HepG2 (cell line): ENCODE data around the gene MAMSTR. TPM values are rescaled to one million over a fixed set of nuclear protein-coding genes. Genes with fewer than 3 reads are reported as not detected.

Experiments used
- ATAC-seq: fragments of 200-7000 bp; cut with Tn5 transposase; 3 replicates; pipeline ENCODE4 v1.9.1; 2020; ENCODE audit warnings: mild to moderate bottlenecking, moderate library complexity
- BruUV-seq: library from RNA; stranded (reverse); fragments of 400-500 nt; replicated peaks from 2 replicates; lab custom pipeline; 2021; lab: Mats Ljungman, UMichigan
- CTCF ChIA-PET: fragments of 300-600 bp; formaldehyde crosslinking; extraction: SDS; loops from one replicate; lab custom pipeline; 2021; ENCODE audit warnings: low total read pairs, inconsistent platforms, low intra/inter-chr PET ratio; lab: Yijun Ruan, JAX
- POLR2A ChIA-PET: fragments of 350-600 bp; sonication (Branson Sonifier 250); formaldehyde crosslinking; loops from one replicate; lab custom pipeline; 2020; ENCODE audit warnings: antibody characterized with exemption, inconsistent platforms; lab: Yijun Ruan, JAX
- DNase-seq: peaks from one replicate; pipeline ENCODE4 v3.0.0-alpha.2; 2015; ENCODE audit warnings: low spot score
- FAIRE-seq: peaks from 3 replicates; lab custom pipeline; 2011; peaks lifted over from hg19 to GRCh38; lab: Jason Lieb, UNC
- H2AFZ ChIP-seq: one replicate; pipeline ENCODE4 v1.6.1; 2011; ENCODE audit warnings: low read length, inconsistent platforms
- H3K27ac ChIP-seq: fragments of 300-600 bp; 3 replicates; pipeline ENCODE4 v1.8.0; 2011; ENCODE audit warnings: mixed run types, mild to moderate bottlenecking, mixed read lengths, low read length, inconsistent platforms; ENCODE audit not compliant: insufficient read depth; ENCODE audit errors: extremely low read length
- H3K27me3 ChIP-seq, 2 experiments: fragments of 200-600 bp in 1 of 2; 2 replicates in 1 of 2; 3 replicates in 1 of 2; pipeline versions ENCODE4 v1.6.0 to v1.8.0; 2011; ENCODE audit warnings: low read length in 2 of 2, mild to moderate bottlenecking in 2 of 2, moderate library complexity in 2 of 2, inconsistent platforms in 1 of 2; ENCODE audit not compliant: insufficient read depth in 2 of 2, control insufficient read depth in 1 of 2
- H3K36me3 ChIP-seq, 2 experiments: fragments of 200-600 bp in 1 of 2; replicated peaks in 1 of 2; 2 replicates in 1 of 2; 3 replicates in 1 of 2; pipeline versions ENCODE4 v1.5.1 to v1.8.0; 2011; ENCODE audit warnings: low read length in 2 of 2, inconsistent platforms in 1 of 2; ENCODE audit not compliant: insufficient read depth in 2 of 2, control insufficient read depth in 1 of 2
- H3K4me1 ChIP-seq: 2 replicates; pipeline ENCODE4 v1.5.1; 2012; ENCODE audit warnings: low read length, inconsistent platforms; ENCODE audit not compliant: insufficient read depth
- H3K4me2 ChIP-seq: 2 replicates; pipeline ENCODE4 v1.6.0; 2011; ENCODE audit warnings: low read depth, low read length, inconsistent platforms
- H3K4me3 ChIP-seq, 3 experiments: fragments of 200-600 bp in 1 of 3; sonication (generic), shearing (Covaris generic) in 1 of 3; replicated peaks in 1 of 3; 2 replicates each; pipeline ENCODE4 v1.5.1; 2011 to 2016; ENCODE audit warnings: low read length in 3 of 3, inconsistent platforms in 2 of 3, low read depth in 2 of 3, mild to moderate bottlenecking in 2 of 3, control low read depth in 1 of 3, mixed read lengths in 1 of 3; ENCODE audit not compliant: insufficient read depth in 1 of 3
- H3K79me2 ChIP-seq: one replicate; pipeline ENCODE4 v1.6.1; 2011; ENCODE audit warnings: low read length, inconsistent platforms; ENCODE audit not compliant: insufficient read depth
- H3K9ac ChIP-seq: 2 replicates; pipeline ENCODE4 v1.6.0; 2011; ENCODE audit warnings: mild to moderate bottlenecking, low read depth, low read length, inconsistent platforms; ENCODE audit not compliant: insufficient read depth
- H3K9me3 ChIP-seq: 2 replicates; pipeline ENCODE4 v1.5.1; 2012; ENCODE audit warnings: mild to moderate bottlenecking, low read length
- H4K20me1 ChIP-seq: 2 replicates; pipeline ENCODE4 v1.6.0; 2011; ENCODE audit warnings: inconsistent platforms, mild to moderate bottlenecking, low read length, moderate library complexity; ENCODE audit not compliant: insufficient read depth
- BCL6 ChIP-seq: IDR thresholded peaks from 2 replicates; pipeline ENCODE4 v1.6.1; 2016; ENCODE audit warnings: missing genetic modification reagents, missing compliant biosample characterization
- CAMTA2 ChIP-seq: sonication (generic); formaldehyde crosslinking; IDR thresholded peaks from 2 replicates; pipeline ENCODE4 v1.4.0; 2020; ENCODE audit warnings: mild to moderate bottlenecking, missing genetic modification reagents, borderline replicate concordance
- CEBPG ChIP-seq: IDR thresholded peaks from 2 replicates; pipeline ENCODE4 v1.6.1; 2016
- DR1 ChIP-seq: sonication (generic); formaldehyde crosslinking; IDR thresholded peaks from 2 replicates; pipeline ENCODE4 v1.8.0; 2021; ENCODE audit warnings: mild to moderate bottlenecking, missing genetic modification reagents, inconsistent platforms
- FOXC1 ChIP-seq: sonication (generic); formaldehyde crosslinking; IDR thresholded peaks from 2 replicates; pipeline ENCODE4 v1.8.0; 2022; ENCODE audit warnings: mild to moderate bottlenecking, missing genetic modification reagents, borderline replicate concordance
- GMEB1 ChIP-seq: sonication (generic); formaldehyde crosslinking; IDR thresholded peaks from 2 replicates; pipeline ENCODE4 v1.5.1; 2020; ENCODE audit warnings: missing genetic modification reagents, mild to moderate bottlenecking, borderline replicate concordance
- HDAC6 ChIP-seq: fragments of 200-600 bp; sonication (generic); IDR thresholded peaks from 2 replicates; pipeline ENCODE4 v1.7.0; 2017; ENCODE audit warnings: mild to moderate bottlenecking, antibody characterized with exemption, low read length, low read depth
- MLLT10 ChIP-seq: sonication (generic); formaldehyde crosslinking; IDR thresholded peaks from 2 replicates; pipeline ENCODE4 v1.4.0; 2020; ENCODE audit warnings: missing genetic modification reagents
- THAP11 ChIP-seq: IDR thresholded peaks from 2 replicates; pipeline ENCODE4 v1.6.1; 2016; ENCODE audit warnings: missing biosample characterization, missing genetic modification reagents
- ZNF317 ChIP-seq: sonication (generic); formaldehyde crosslinking; IDR thresholded peaks from 2 replicates; pipeline ENCODE4 v1.5.0; 2020; ENCODE audit warnings: mild to moderate bottlenecking, missing genetic modification reagents
- ZNF34 ChIP-seq: sonication (generic); formaldehyde crosslinking; IDR thresholded peaks from 2 replicates; pipeline ENCODE4 v1.4.0; 2020; ENCODE audit warnings: mild to moderate bottlenecking, missing genetic modification reagents, borderline replicate concordance
- WGBS: methylation state at CpG from one replicate; pipeline ENCODE4 v1.1.6; 2017; ENCODE audit warnings: low lambda C conversion rate; 5-methylcytosine and 5-hydroxymethylcytosine counted together
- in situ Hi-C: cut with HindIII; loops from 2 replicates; pipeline ENCODE4 v1.10.0; 2017; ENCODE audit warnings: low pct_unique_long_range_greater_than_20kb; ENCODE audit not compliant: extremely low pct_ligation_motif_present
- intact Hi-C: fragments of 100-400 bp; cut with micrococcal nuclease; formaldehyde crosslinking; loops from one replicate; pipeline ENCODE4 v1.10.0; 2022; ENCODE audit not compliant: unreplicated experiment
- polyA plus RNA-seq, 8 experiments: library from polyadenylated mRNA; depleted of rRNA in 3 of 8; stranded (reverse) in 7 of 8; unstranded in 1 of 8; fragments of >200 nt; fragmentation: Illumina TruSeq in 4 of 8; extraction: Trizol in 4 of 8; gene quantifications; 2 replicates each; pipeline versions ENCODE4 v1.2.1 to v1.2.3, GENCODE V29; 2011 to 2016; ENCODE audit warnings: low read depth in 4 of 8, missing spikeins in 1 of 8, mixed read lengths in 1 of 8; ENCODE audit not compliant: insufficient read depth in 1 of 8
- total RNA-seq, 5 experiments: library from RNA; depleted of rRNA; stranded (reverse); fragments of >200 nt; fragmentation: Illumina TruSeq; extraction: Trizol; gene quantifications; 2 replicates each; pipeline ENCODE4 v1.2.3, GENCODE V29; 2016; ENCODE audit warnings: low read depth in 1 of 5
- TF ChIP-seq, protein P1 (sequence below): sonication (generic); formaldehyde crosslinking; IDR thresholded peaks from 2 replicates; pipeline ENCODE4 v1.4.0; 2020; ENCODE audit warnings: missing genetic modification reagents, mild to moderate bottlenecking, borderline replicate concordance
- TF ChIP-seq, protein P2 (sequence below): sonication (generic); formaldehyde crosslinking; IDR thresholded peaks from 2 replicates; pipeline ENCODE4 v1.8.1; 2023; ENCODE audit warnings: mild to moderate bottlenecking, missing genetic modification reagents, borderline replicate concordance

MAMSTR gene
- total and polyA plus RNA-seq, 2 of the 13 experiments (the other 11 are each of a cell fraction or from before 2014, with no cell fraction given): 2.2 to 2.4 TPM

DNA sequence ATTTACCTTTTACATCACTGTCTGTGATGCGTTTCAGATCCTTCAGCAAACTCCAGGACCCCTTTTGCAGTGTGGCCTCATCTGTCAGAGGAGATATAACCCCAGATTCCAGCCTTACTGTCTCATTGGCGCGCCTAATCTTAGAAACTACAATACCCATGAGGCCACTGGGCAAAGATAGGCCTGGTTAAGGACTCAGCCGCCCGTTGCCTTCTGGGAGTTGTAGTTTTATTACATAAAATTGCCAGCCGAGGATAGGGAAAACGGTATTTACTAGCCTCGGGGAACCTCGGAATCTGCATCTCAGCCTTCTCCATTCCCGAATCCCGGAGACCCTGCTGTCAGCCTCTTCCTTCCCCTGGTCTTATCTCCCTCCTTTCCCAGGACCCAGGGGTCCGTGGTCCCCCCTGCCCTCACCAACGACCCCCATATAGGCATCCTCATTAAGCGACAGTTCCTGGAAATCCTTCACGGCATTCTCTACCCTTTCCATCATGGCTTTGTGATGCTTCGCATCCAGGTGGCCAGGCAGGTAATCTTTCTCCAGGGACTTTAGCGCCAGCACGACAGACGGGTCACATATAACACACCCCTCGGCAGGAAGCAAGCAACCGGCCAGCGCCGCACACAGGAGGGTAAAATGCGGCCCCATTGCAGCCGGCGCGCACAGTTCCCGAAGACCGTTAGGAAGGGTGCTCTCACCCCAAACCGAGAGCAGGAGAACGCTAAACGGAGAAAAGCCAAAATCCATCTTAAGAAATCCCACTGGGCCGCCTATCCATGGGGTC is 25.9 kb upstream of the MAMSTR start:
- BruUV-seq: no TSS peak
- H3K9me3 ChIP-seq: no peaks in the 10 kb centered on the region
- no peak overlapping the region for H3K4me3 ChIP-seq
- no peaks in the 10 kb centered on the region for H3K79me2 ChIP-seq
- FAIRE-seq (peak; percentile 43), DNase-seq (peak; percentile 51), ATAC-seq (peak; percentile 80)
- 66% methylated on average over 31 of the region's 33 CpGs for WGBS
- in situ Hi-C loops (no loop called here), intact Hi-C loops (no loop called here)
- CTCF ChIA-PET: no interaction called here
- H3K36me3 ChIP-seq: no peaks in the 10 kb centered on the region
- H3K4me2 ChIP-seq: peak overlapping the region; percentile 54
- H3K4me1 ChIP-seq: peaks cover 53% of the 10 kb centered on the region
- H4K20me1 ChIP-seq: no peaks in the 10 kb centered on the region
- no peak overlapping the region for H3K9ac ChIP-seq
- POLR2A ChIA-PET: interaction anchor here (1.1 to 1.3 kb wide), 2 partner anchors 12 to 112 kb away, joined by 3 read pairs; no protein-coding TSS in a partner anchor
- H3K27ac ChIP-seq: no peak overlapping the region
- H2AFZ ChIP-seq: no peak overlapping the region
- H3K27me3 ChIP-seq: peaks cover 0 to 1% of the 10 kb centered on the region in 2 experiments; a peak in 1 of 5 replicates
- TF ChIP-seq FOXC1 (CRISPR knock-in tag) (peak; percentile 46; the same call in 1 of the 2 replicates), ZNF34 (CRISPR knock-in tag) (no peak), HDAC6 (no peak), DR1 (no peak), THAP11 (CRISPR knock-in tag) (peak; percentile 100), GMEB1 (CRISPR knock-in tag) (peak; percentile 17; the same call in 1 of the 2 replicates), MLLT10 (CRISPR knock-in tag) (no peak), ZNF317 (no peak), CEBPG (no peak), BCL6 (CRISPR knock-in tag) (no peak), CAMTA2 (CRISPR knock-in tag) (no peak)
- TF ChIP-seq, protein P1, sequence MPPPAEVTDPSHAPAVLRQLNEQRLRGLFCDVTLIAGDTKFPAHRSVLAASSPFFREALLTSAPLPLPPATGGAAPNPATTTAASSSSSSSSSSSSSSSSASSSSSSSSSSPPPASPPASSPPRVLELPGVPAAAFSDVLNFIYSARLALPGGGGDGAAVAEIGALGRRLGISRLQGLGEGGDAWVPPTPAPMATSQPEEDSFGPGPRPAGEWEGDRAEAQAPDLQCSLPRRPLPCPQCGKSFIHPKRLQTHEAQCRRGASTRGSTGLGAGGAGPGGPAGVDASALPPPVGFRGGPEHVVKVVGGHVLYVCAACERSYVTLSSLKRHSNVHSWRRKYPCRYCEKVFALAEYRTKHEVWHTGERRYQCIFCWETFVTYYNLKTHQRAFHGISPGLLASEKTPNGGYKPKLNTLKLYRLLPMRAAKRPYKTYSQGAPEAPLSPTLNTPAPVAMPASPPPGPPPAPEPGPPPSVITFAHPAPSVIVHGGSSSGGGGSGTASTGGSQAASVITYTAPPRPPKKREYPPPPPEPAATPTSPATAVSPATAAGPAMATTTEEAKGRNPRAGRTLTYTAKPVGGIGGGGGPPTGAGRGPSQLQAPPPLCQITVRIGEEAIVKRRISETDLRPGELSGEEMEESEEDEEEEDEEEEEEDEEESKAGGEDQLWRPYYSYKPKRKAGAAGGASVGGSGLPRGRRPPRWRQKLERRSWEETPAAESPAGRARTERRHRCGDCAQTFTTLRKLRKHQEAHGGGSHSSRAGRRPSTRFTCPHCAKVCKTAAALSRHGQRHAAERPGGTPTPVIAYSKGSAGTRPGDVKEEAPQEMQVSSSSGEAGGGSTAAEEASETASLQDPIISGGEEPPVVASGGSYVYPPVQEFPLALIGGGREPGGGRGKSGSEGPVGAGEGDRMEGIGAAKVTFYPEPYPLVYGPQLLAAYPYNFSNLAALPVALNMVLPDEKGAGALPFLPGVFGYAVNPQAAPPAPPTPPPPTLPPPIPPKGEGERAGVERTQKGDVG: no peak
- TF ChIP-seq, protein P2, sequence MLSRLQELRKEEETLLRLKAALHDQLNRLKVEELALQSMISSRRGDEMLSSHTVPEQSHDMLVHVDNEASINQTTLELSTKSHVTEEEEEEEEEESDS (CRISPR knock-in tag): no peak
